ENCODE results near the gene FAM13B. TPM values are rescaled to one million over a fixed set of nuclear protein-coding genes. Genes with fewer than 3 reads are reported as not detected.

The FAM13B gene
- total and polyA plus RNA-seq, 10 of the 15 experiments (the other 5 are each of a cell fraction or from before 2014, with no cell fraction given) = 3.6 to 30.0 (median 20.3) TPM

- TF ChIP-seq EGR1 (IDR thresholded peaks at IDR 0.05; ENCODE audit: borderline replicate concordance in 1 of 2, low read depth in 2 of 2, low read length in 2 of 2) (no peak), SIX5 (IDR thresholded peaks at IDR 0.05; ENCODE audit: low read depth, low read length, severe bottlenecking) (no peak), JUND (IDR thresholded peaks at IDR 0.05; ENCODE audit: low read depth, low read length) (0 out of 2 replicates have a peak, but pooled peaks have one; percentile 20), TCF7 (IDR thresholded peaks at IDR 0.05; ENCODE audit: borderline replicate concordance) (no peak), STAT1 (conservative IDR thresholded peaks at IDR 0.05) (no peak), SMAD1 (IDR thresholded peaks at IDR 0.05; ENCODE audit: low read depth, partially characterized antibody) (no peak), HCFC1 (IDR thresholded peaks at IDR 0.05; ENCODE audit: low read length) (no peak), SPI1 (IDR thresholded peaks at IDR 0.05; ENCODE audit: borderline replicate concordance, insufficient read depth, low read depth, low read length) (peak; percentile 81), FOXK2 (IDR thresholded peaks at IDR 0.05) (no peak), POU2F2 (IDR thresholded peaks at IDR 0.05; ENCODE audit: borderline replicate concordance, low read depth, low read length) (no peak), RB1 (IDR thresholded peaks at IDR 0.05; ENCODE audit: borderline replicate concordance) (no peak), RBBP5 (conservative IDR thresholded peaks at IDR 0.05) (no peak), NR2C2 (IDR thresholded peaks at IDR 0.05; ENCODE audit: borderline replicate concordance, control insufficient read depth, insufficient read length, low read depth) (no peak), E2F8 (IDR thresholded peaks at IDR 0.05; ENCODE audit: low read depth, partially characterized antibody) (no peak)
- TF ChIP-seq, protein P1, sequence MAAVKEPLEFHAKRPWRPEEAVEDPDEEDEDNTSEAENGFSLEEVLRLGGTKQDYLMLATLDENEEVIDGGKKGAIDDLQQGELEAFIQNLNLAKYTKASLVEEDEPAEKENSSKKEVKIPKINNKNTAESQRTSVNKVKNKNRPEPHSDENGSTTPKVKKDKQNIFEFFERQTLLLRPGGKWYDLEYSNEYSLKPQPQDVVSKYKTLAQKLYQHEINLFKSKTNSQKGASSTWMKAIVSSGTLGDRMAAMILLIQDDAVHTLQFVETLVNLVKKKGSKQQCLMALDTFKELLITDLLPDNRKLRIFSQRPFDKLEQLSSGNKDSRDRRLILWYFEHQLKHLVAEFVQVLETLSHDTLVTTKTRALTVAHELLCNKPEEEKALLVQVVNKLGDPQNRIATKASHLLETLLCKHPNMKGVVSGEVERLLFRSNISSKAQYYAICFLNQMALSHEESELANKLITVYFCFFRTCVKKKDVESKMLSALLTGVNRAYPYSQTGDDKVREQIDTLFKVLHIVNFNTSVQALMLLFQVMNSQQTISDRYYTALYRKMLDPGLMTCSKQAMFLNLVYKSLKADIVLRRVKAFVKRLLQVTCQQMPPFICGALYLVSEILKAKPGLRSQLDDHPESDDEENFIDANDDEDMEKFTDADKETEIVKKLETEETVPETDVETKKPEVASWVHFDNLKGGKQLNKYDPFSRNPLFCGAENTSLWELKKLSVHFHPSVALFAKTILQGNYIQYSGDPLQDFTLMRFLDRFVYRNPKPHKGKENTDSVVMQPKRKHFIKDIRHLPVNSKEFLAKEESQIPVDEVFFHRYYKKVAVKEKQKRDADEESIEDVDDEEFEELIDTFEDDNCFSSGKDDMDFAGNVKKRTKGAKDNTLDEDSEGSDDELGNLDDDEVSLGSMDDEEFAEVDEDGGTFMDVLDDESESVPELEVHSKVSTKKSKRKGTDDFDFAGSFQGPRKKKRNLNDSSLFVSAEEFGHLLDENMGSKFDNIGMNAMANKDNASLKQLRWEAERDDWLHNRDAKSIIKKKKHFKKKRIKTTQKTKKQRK (IDR thresholded peaks at IDR 0.05; ENCODE audit: low read depth, low read length) = no peak
- TF ChIP-seq, protein P2, sequence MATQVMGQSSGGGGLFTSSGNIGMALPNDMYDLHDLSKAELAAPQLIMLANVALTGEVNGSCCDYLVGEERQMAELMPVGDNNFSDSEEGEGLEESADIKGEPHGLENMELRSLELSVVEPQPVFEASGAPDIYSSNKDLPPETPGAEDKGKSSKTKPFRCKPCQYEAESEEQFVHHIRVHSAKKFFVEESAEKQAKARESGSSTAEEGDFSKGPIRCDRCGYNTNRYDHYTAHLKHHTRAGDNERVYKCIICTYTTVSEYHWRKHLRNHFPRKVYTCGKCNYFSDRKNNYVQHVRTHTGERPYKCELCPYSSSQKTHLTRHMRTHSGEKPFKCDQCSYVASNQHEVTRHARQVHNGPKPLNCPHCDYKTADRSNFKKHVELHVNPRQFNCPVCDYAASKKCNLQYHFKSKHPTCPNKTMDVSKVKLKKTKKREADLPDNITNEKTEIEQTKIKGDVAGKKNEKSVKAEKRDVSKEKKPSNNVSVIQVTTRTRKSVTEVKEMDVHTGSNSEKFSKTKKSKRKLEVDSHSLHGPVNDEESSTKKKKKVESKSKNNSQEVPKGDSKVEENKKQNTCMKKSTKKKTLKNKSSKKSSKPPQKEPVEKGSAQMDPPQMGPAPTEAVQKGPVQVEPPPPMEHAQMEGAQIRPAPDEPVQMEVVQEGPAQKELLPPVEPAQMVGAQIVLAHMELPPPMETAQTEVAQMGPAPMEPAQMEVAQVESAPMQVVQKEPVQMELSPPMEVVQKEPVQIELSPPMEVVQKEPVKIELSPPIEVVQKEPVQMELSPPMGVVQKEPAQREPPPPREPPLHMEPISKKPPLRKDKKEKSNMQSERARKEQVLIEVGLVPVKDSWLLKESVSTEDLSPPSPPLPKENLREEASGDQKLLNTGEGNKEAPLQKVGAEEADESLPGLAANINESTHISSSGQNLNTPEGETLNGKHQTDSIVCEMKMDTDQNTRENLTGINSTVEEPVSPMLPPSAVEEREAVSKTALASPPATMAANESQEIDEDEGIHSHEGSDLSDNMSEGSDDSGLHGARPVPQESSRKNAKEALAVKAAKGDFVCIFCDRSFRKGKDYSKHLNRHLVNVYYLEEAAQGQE (IDR thresholded peaks at IDR 0.05; ENCODE audit: low read depth, low read length) = no peak
- TF ChIP-seq, protein P3, sequence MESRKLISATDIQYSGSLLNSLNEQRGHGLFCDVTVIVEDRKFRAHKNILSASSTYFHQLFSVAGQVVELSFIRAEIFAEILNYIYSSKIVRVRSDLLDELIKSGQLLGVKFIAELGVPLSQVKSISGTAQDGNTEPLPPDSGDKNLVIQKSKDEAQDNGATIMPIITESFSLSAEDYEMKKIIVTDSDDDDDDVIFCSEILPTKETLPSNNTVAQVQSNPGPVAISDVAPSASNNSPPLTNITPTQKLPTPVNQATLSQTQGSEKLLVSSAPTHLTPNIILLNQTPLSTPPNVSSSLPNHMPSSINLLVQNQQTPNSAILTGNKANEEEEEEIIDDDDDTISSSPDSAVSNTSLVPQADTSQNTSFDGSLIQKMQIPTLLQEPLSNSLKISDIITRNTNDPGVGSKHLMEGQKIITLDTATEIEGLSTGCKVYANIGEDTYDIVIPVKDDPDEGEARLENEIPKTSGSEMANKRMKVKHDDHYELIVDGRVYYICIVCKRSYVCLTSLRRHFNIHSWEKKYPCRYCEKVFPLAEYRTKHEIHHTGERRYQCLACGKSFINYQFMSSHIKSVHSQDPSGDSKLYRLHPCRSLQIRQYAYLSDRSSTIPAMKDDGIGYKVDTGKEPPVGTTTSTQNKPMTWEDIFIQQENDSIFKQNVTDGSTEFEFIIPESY (IDR thresholded peaks at IDR 0.05) = no peak
These were observed 779 bp downstream of the FAM13B start (continued) for GRCh38 chr5:138032028-138032571.

All from GM12878 (cell line).